Lung (tissue), 12 donors: ENCODE measurements around the gene CDADC1. TPM values are rescaled to one million over a fixed set of nuclear protein-coding genes. Genes with fewer than 3 reads are reported as not detected.

Experiments used
- ATAC-seq: fragments of 200-7000 bp; cut with Tn5 transposase; one replicate; pipeline ENCODE4 v1.9.1; 2020; ENCODE audit warnings: moderate number of reproducible peaks; ENCODE audit not compliant: insufficient read depth, low FRiP score
- DNase-seq, 3 donors: peaks; one replicate each; pipeline ENCODE4 v3.0.0-alpha.2; 2013 to 2017
- H3K27ac ChIP-seq, 2 donors: one replicate each; pipeline ENCODE4 v1.5.1; 2013; ENCODE audit warnings: mild to moderate bottlenecking in 2 of 2, moderate library complexity in 2 of 2, control low read depth in 1 of 2, inconsistent platforms in 1 of 2, low read depth in 1 of 2, low read length in 1 of 2
- H3K27me3 ChIP-seq, 3 donors: one replicate each; pipeline ENCODE4 v1.5.1; 2013; ENCODE audit warnings: low read length in 2 of 3; ENCODE audit not compliant: control insufficient read depth in 3 of 3, insufficient read depth in 3 of 3
- H3K36me3 ChIP-seq, 4 donors: one replicate each; pipeline ENCODE4 v1.5.1; 2013; ENCODE audit warnings: low read length in 4 of 4, mild to moderate bottlenecking in 1 of 4, moderate library complexity in 1 of 4; ENCODE audit not compliant: control insufficient read depth in 4 of 4, insufficient read depth in 4 of 4
- H3K4me1 ChIP-seq, 5 donors: one replicate each; pipeline ENCODE4 v1.5.1; 2013; ENCODE audit warnings: low read length in 5 of 5, mild to moderate bottlenecking in 2 of 5, moderate library complexity in 1 of 5; ENCODE audit not compliant: control insufficient read depth in 5 of 5, insufficient read depth in 5 of 5
- H3K4me3 ChIP-seq: one replicate; pipeline ENCODE4 v1.5.1; 2013; ENCODE audit warnings: mild to moderate bottlenecking, control low read depth, moderate library complexity
- H3K9ac ChIP-seq, 2 donors: one replicate each; pipeline ENCODE4 v1.5.1; 2013; ENCODE audit warnings: low read length in 2 of 2, control low read depth in 1 of 2; ENCODE audit not compliant: insufficient read depth in 1 of 2
- H3K9me3 ChIP-seq, 4 donors: one replicate each; pipeline ENCODE4 v1.5.1; 2013; ENCODE audit warnings: low read length in 3 of 4, mild to moderate bottlenecking in 1 of 4, moderate library complexity in 1 of 4; ENCODE audit not compliant: control insufficient read depth in 4 of 4, insufficient read depth in 3 of 4
- CTCF ChIP-seq: IDR thresholded peaks from 2 replicates; pipeline ENCODE4 v1.5.1; 2012; ENCODE audit warnings: mild to moderate bottlenecking; ENCODE audit errors: control extremely low read depth, extremely low read depth
- WGBS, 2 donors: extraction: QIAGEN DNeasy Blood & Tissue Kit; methylation state at CpG; one replicate each; pipeline ENCODE4 v1.1.7; 2013; 5-methylcytosine and 5-hydroxymethylcytosine counted together
- polyA plus RNA-seq, 2 donors: library from polyadenylated mRNA; stranded (reverse); fragments of 200-250 nt; gene quantifications; one replicate each; pipeline ENCODE4 v1.2.1, GENCODE V29; 2013
- total RNA-seq, 2 donors: library from RNA; depleted of rRNA in 1 of 2; stranded (reverse); fragments of >200 nt in 1 of 2; gene quantifications; one replicate each; pipeline ENCODE4 v1.2.1, GENCODE V29; 2014 to 2021
- donor health status: control.
- donor health status: control.
- donor health status: Bipolar disorder and iron deficiency.
- donor health status: healthy.
- donor health status: DM: yes; HTN: yes; CAD: no.

The CDADC1 gene
- total and polyA plus RNA-seq, 4 donors = 5.2 to 11.6 (median 7.1) TPM

GRCh38 chr13:49258089-49258796 lies 10.5 kb downstream of the CDADC1 start:
- no peaks in the 10 kb centered on the region for H3K9me3 ChIP-seq
- no peak overlapping the region for H3K4me3 ChIP-seq
- no peak for TF ChIP-seq CTCF
- H3K4me1 ChIP-seq = no peaks in the 10 kb centered on the region
- peaks cover 15 to 39% (median 33%) of the 10 kb centered on the region in 4 donors for H3K36me3 ChIP-seq
- H3K9ac ChIP-seq = no peak overlapping the region
- ATAC-seq (no peak), DNase-seq (no peak)
- WGBS, 2 donors = 20 to 36% methylated on average over 3 of the region's 3 CpGs
- H3K27me3 ChIP-seq = no peaks in the 10 kb centered on the region
- peak overlapping the region in 1 of 2 donors; percentile 60 for H3K27ac ChIP-seq

GRCh38 chr13:49259586-49259985 lies 11.9 kb downstream of the CDADC1 start:
- Histone ChIP-seq H3K9me3 (no peaks in the 10 kb centered on the region), H3K9ac (no peak overlapping the region), H3K4me1 (no peaks in the 10 kb centered on the region), H3K4me3 (no peak overlapping the region), H3K27me3 (no peaks in the 10 kb centered on the region), H3K27ac (no peak overlapping the region), H3K36me3 (peaks cover 15 to 34% (median 31%) of the 10 kb centered on the region in 4 donors)
- WGBS, 2 donors = 88 to 92% methylated on average over 6 of the region's 6 CpGs
- TF ChIP-seq CTCF = no peak
- DNase-seq = no peak
- no peak for ATAC-seq

DNA sequence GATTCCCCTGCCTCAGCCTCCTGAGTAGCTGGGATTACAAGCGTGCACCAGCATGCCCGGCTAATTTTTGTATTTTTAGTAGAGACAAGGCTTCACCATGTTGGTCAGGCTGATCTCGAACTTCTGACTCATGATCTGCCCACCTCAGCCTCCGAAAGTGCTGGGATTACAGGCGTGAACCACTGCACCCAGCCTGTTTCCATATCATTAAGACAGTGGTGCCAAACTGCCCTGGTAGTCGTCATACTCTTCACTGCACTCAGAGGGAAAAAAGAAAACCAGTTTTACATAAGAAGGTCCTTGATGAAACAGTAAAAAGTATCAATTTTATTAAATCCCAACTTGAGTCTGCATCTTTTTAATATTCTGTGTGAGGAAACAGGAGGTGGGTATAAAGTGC lies 14.9 kb downstream of the CDADC1 start:
- H3K27ac ChIP-seq = no peak overlapping the region
- H3K4me1 ChIP-seq = no peaks in the 10 kb centered on the region
- H3K9ac ChIP-seq = no peak overlapping the region
- H3K36me3 ChIP-seq = peaks cover 10 to 23% (median 20%) of the 10 kb centered on the region in 4 donors
- no peaks in the 10 kb centered on the region for H3K27me3 ChIP-seq
- no peaks in the 10 kb centered on the region for H3K9me3 ChIP-seq
- no peak for TF ChIP-seq CTCF
- WGBS, 2 donors = 90 to 96% methylated on average over 6 of the region's 6 CpGs
- H3K4me3 ChIP-seq = no peak overlapping the region
- DNase-seq (no peak), ATAC-seq (no peak)
